Coronary artery (tissue), 2 donors: ENCODE data around the gene KCNAB1.

ENCODE experiments used
- DNase-seq: peaks from one replicate; pipeline ENCODE4 v3.0.0-alpha.2; 2017; ENCODE audit warnings: low spot score
- H3K27ac ChIP-seq, 2 donors: fragments of 200-600 bp; sonication (generic); one replicate each; pipeline ENCODE4 v1.5.1; 2016 to 2019
- H3K4me3 ChIP-seq: fragments of 200-600 bp; sonication (generic); 2 replicates; pipeline ENCODE4 v1.5.1; 2016; ENCODE audit warnings: mild to moderate bottlenecking, moderate library complexity
- CTCF ChIP-seq: fragments of 200-600 bp; sonication (generic); IDR thresholded peaks from one replicate; pipeline ENCODE4 v1.5.1; 2019; ENCODE audit warnings: antibody characterized with exemption

KCNAB1 gene

GRCh38 chr3:156532730-156533129 is 412.4 kb downstream of the KCNAB1 start:
- Histone ChIP-seq H3K27ac (peak overlapping the region in 1 of 2 donors; percentile 73), H3K4me3 (no peak overlapping the region)
- DNase-seq: no peak
- TF ChIP-seq CTCF: no peak

DNA sequence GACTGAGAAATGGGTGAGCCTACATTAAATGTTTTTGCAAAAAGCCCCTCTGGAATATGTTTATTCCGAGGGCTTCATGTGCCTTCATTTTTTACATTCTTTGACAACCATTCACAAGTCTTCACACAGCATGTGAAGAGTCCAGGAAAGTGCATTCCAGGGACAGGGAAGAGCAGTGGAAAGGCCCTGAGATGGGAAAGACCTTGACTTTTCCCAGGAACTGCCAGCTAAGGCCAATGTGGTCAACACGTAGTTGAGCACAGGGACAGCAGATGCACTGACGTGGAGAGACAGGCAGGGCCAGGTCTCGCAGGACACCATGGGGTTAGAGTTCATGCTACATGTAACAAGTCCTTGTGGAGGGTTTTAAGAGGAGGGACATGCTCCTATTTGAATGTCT is 412.8 kb downstream of the KCNAB1 start:
- TF ChIP-seq CTCF: no peak
- Histone ChIP-seq H3K4me3 (no peak overlapping the region), H3K27ac (peak overlapping the region; percentile 29 to 73)
- DNase-seq: no peak

- Histone ChIP-seq H3K4me3 (no peak overlapping the region), H3K27ac (peak overlapping the region; percentile 73 to 88)
- peak; percentile 87 for DNase-seq
- no peak for TF ChIP-seq CTCF
Observed at GRCh38 chr3:156535162-156535627, 414.8 kb downstream of the KCNAB1 start.

DNA sequence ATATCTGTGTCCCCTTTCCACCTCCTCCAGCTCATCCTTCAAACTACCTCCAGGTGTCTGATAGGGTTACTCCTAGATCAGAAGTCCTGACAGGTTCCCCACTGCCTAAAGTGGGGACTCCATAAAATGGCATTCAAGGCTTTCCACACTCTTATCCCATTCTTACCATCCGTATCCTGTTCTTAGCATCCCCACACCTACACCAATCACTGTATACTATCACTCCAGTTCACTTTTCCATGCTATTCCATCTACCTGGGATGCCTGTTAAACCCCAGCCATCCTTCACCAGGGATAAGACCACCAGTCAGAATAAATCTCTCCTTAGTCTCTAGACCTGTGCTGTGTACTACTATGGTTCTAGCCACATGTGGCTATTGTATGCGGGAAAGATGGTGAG is 415.4 kb downstream of the KCNAB1 start:
- no peak for TF ChIP-seq CTCF
- no peak for DNase-seq

GRCh38 chr3:156536524-156537316 is 416.3 kb downstream of the KCNAB1 start:
- Histone ChIP-seq H3K27ac (peak overlapping the region in 1 of 2 donors; percentile 88), H3K4me3 (no peak overlapping the region)
- DNase-seq: no peak
- TF ChIP-seq CTCF: no peak

More for the DNA sequence above, 415.4 kb downstream of the KCNAB1 start:
- Histone ChIP-seq H3K27ac (peak overlapping the region; percentile 73 to 88), H3K4me3 (no peak overlapping the region)

- no peak overlapping the region for H3K4me3 ChIP-seq
- DNase-seq: no peak
- TF ChIP-seq CTCF: no peak
- no peak overlapping the region for H3K27ac ChIP-seq
Observed at GRCh38 chr3:156539051-156539450, 418.7 kb downstream of the KCNAB1 start.

GRCh38 chr3:156539802-156540201 is 419.4 kb downstream of the KCNAB1 start:
- Histone ChIP-seq H3K4me3 (no peak overlapping the region), H3K27ac (peak overlapping the region in 1 of 2 donors; percentile 29)
- no peak for TF ChIP-seq CTCF

More at GRCh38 chr3:156539802-156540201, 419.4 kb downstream of the KCNAB1 start:
- DNase-seq: no peak
